Measurements from ENCODE around the gene MRAP.
A peak's percentile ranks its signal among the peaks of the same experiment; 100 is the strongest.
"Not testable (repeated sequence)": the region's sequence is repeated elsewhere in the genome, so short reads cannot be mapped to it uniquely, and the experiment has no call there.

The MRAP gene

GRCh38 chr21:32298658-32299081, at the start of gene MRAP:
MRAP (plus strand) TSS chr21:32298855; CDS start chr21:32298972, 117 bp downstream.
- no peak within 1 kb of the TSS for H3K27ac ChIP-seq
- DNase-seq (ENCODE audit: low read depth, low spot score) = no peak

DNA sequence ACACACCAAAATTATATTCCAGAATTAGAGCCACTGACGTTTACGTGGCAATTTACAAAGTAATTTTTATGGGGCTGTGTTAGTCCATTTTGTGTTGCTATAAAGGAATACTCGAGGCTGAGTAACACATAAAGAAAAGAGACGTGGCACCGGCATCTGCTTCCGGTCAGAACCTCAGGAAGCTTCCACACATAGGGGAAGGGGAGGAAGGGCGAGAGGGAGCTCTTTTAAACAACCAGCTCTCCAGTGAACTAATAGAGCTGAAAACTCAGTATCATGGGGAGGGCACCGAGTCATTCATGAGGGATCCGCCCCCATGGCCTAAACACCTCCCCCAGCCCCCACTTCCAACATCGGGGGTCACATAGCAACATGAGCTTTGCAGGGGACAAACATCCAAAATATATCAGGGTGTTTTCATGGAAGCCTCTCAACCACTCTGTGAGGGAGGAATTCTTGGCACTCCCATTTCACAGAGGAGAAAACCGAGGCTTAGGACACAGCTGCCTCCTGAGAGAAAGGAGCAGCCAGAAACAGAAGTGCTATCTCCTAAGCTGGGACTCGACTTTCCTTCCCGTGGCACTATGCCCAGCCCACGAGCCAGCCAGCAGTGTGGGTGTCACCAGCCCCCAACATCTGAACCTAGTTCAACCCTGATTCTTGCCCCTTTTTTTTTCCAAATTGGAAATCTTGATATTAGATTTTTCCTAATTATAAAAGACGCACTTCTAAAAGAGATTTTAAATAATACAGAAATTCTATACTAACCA, 49.0 kb upstream of the MRAP start:
- no peak for DNase-seq (ENCODE audit: low read depth, low spot score)
- no peak overlapping the region for H3K27ac ChIP-seq

- no peak for DNase-seq (ENCODE audit: low read depth, low spot score)
- no peak overlapping the region for H3K27ac ChIP-seq
Observed at GRCh38 chr21:32252136-32252535, 46.5 kb upstream of the MRAP start.

DNA sequence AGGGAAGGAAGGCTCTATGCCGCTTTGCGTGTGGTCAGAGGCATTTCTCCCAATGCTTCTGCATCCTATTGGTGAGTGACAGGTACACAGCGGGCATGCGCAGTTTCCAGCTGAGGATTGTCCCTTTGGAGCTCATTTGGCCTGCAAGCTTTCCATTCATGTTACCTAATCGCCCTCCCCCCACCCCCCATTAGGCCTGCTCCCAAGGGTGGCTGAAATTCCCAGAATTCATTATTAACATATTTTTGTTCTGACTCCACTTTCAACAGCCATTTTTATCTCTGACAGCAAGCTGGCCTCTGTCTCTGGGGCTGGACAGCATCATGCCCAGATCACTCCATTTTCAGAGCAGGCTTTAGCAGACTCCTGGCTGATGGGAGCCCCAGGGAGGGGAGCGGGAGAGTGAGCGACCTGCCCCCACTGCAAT, 45.4 kb upstream of the MRAP start:
- H3K27ac ChIP-seq = no peak overlapping the region
- no peak for DNase-seq (ENCODE audit: low read depth, low spot score)

GRCh38 chr21:32256251-32256650, 42.4 kb upstream of the MRAP start:
- DNase-seq (ENCODE audit: low read depth, low spot score) = no peak
- no peak overlapping the region for H3K27ac ChIP-seq

DNA sequence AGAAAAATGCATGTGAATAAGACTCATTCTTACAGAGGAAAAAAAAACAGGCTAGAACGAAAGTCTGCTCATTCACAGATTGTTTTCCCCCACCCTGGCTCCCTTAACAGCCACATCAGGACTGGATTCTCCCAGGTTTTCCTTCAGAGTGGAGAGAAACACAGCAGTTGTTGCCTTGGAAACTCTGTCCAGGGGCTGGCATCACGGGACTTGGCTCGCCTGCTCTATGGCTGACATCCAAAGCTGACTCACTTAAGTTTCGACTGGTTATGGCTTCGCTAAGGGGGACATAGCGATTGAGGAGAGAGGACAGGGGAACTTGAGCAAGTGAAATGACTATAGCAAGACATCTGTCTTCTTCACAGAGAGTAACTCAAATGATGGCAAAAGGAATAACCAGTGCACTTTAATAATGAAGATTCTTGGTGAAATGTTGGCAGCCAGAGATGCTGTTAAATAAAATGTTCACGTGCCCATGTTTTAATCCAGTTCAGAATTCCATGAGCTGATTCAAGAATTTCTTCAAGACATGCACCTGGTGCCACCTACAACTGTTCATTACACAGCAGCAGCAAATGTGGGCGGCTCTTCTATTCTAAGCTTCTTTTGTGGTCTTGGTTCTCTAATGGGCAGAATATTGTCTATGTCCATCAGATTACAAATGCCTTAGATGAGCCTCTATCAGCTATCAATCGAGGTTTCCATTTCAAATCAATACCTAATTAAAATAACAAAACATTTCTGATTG, 41.6 kb upstream of the MRAP start:
- no peak overlapping the region for H3K27ac ChIP-seq
- no peak for DNase-seq (ENCODE audit: low read depth, low spot score)

- no peak overlapping the region for H3K27ac ChIP-seq
- DNase-seq (ENCODE audit: low read depth, low spot score) = no peak
Observed at GRCh38 chr21:32257962-32258785, 40.5 kb upstream of the MRAP start.

DNA sequence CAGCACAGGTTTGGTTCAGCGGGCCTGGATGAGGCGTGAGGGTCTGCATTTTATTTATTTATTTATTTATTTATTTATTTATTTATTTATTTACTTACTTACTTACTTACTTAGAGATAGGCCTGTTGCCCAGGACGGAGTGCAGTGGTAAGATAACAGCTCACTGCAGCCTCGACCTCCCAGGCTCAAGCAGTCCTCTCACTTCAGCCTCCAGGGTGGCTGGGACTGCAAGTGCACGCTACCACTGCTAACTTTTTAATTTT, 39.9 kb upstream of the MRAP start:
- H3K27ac ChIP-seq; DNase-seq (ENCODE audit: low read depth, low spot score): not testable (repeated sequence)

GRCh38 chr21:32260130-32260529, 38.5 kb upstream of the MRAP start:
- H3K27ac ChIP-seq = no peak overlapping the region
- DNase-seq (ENCODE audit: low read depth, low spot score) = no peak

DNA sequence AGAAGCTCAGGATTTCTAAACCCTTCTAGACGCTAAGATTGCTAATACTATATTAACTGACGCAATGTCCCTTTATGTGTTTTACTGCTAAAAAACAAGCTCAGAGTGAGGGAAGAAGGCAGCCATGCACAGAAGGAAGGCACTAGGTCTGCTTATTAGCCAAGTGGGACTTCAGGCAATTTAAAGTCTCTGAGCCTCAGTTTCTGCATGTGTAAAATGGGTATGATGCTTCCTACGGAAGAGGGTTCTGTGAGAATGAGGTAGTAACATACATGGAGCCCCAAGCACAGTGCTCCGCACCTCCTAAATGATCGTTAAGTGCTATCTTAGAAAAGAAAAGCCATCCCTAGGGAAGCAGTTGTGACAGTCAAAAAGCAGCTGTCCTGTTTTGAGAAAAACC, 36.7 kb upstream of the MRAP start:
- H3K27ac ChIP-seq = no peak overlapping the region

DNA sequence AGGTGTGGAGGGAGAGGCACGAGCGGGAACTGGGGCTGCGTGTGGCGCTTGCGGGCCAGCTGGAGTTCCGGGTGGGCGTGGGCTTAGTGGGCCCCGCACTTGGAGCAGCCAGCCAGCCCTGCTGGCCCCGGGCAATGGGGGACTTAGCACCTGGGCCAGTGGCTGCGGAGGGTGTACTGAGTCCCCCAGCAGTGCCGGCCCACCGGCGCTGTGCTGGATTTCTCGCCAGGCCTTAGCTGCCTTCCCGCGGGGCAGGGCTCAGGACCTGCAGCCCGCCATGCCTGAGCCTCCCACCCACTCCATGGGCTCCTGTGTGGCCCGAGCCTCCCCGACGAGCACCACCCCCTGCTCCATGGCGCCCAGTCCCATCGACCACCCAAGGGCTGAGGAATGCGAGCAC, 33.3 kb upstream of the MRAP start:
- H3K27ac ChIP-seq; DNase-seq (ENCODE audit: low read depth, low spot score): not testable (repeated sequence)

More for the DNA sequence above, 36.7 kb upstream of the MRAP start:
- DNase-seq (ENCODE audit: low read depth, low spot score) = no peak

- no peak overlapping the region for H3K27ac ChIP-seq
- no peak for DNase-seq (ENCODE audit: low read depth, low spot score)
Observed at GRCh38 chr21:32270748-32271147, 27.9 kb upstream of the MRAP start.

- DNase-seq (ENCODE audit: low read depth, low spot score) = no peak
- no peak overlapping the region for H3K27ac ChIP-seq
Observed at GRCh38 chr21:32276671-32277070, 22.0 kb upstream of the MRAP start.

GRCh38 chr21:32278103-32278502, 20.6 kb upstream of the MRAP start:
- H3K27ac ChIP-seq = no peak overlapping the region
- DNase-seq (ENCODE audit: low read depth, low spot score) = no peak

GRCh38 chr21:32278518-32279376, 19.9 kb upstream of the MRAP start, which contains the start of gene MIS18A:
MIS18A (minus strand) TSS chr21:32279049; CDS start chr21:32279014, 35 bp downstream.
- H3K27ac ChIP-seq = peak within 1 kb of the TSS; percentile 49
- DNase-seq (ENCODE audit: low read depth, low spot score) = peak; percentile 94

DNA sequence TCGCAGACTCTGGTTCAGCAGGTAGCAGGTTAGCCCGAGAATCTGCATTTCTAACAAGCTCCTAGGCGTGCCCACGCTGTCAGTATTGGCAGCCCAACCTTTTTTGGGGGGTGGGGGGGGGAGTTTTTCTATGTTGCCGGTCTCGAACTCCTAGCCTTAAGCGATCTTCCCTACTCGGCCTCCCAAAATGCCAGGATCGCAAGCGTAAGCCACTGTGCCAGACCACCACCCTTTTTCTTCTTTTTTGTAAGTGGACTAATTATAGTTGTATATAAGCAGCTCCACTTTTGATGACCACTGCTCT, 19.3 kb upstream of the MRAP start:
- DNase-seq (ENCODE audit: low read depth, low spot score) = no peak
- peak overlapping the region; percentile 49 for H3K27ac ChIP-seq

DNA sequence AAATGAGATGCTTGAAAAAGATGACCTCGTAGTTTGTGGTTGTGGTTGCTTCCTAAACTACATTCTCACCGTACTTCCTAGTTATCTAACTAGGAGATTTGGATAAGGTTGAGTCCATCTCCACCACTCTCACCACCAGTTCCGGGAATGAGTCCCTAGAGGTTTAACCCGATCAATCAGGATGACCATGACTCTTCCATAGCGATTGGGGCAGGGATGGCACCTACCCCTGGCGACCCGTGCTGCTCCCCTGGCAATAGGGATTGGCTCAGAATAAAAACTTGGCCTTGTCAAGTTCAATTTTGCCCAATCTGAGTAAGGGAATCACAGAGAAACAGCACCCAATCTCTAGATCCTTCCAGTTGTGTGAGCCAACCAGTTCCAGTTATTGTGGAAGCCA, 17.1 kb upstream of the MRAP start:
- H3K27ac ChIP-seq = no peak overlapping the region
- DNase-seq (ENCODE audit: low read depth, low spot score) = no peak

DNA sequence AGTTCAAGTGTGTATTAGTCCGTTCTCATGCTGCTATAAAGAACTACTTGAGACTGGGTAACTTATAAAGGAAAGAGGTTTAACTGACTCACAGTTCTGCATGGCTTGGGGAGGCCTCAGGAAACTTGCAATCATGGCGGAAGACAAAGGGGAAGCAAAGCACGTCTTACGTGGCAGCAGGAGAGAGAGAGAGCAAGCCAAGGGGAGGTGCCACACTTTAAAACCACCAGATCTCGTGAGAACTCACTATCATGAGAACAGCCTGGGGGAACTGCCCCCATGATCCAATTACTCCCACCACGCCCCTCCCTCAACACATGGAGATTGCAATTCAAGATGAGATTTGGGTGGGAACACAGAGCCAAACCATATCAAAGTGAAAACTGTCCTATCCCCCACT, 15.7 kb upstream of the MRAP start:
- H3K27ac ChIP-seq = no peak overlapping the region

GRCh38 chr21:32285476-32285875, 13.2 kb upstream of the MRAP start:
- DNase-seq (ENCODE audit: low read depth, low spot score) = no peak
- H3K27ac ChIP-seq = no peak overlapping the region

More for the DNA sequence above, 15.7 kb upstream of the MRAP start:
- DNase-seq (ENCODE audit: low read depth, low spot score) = no peak

GRCh38 chr21:32297449-32297848, 1.2 kb upstream of the MRAP start:
- H3K27ac ChIP-seq = no peak overlapping the region
- DNase-seq (ENCODE audit: low read depth, low spot score) = no peak
